Keratinocyte (primary cell): ENCODE measurements around the gene MMGT1.

Source experiments
- EZH2 ChIP-seq: IDR thresholded peaks from one replicate; pipeline ENCODE4 v1.6.1; 2012; ENCODE audit warnings: inconsistent platforms, mild to moderate bottlenecking, low read length, moderate library complexity
- TF ChIP-seq, protein P1 (sequence below), 3 experiments: IDR thresholded peaks in 1 of 3; conservative IDR thresholded peaks in 1 of 3; optimal IDR thresholded peaks in 1 of 3; 2 replicates in 2 of 3; 3 replicates in 1 of 3; pipeline versions ENCODE3 to v1.5.1; 2011; ENCODE audit warnings: low read length in 3 of 3, mild to moderate bottlenecking in 3 of 3, moderate library complexity in 2 of 3, control low read depth in 1 of 3, inconsistent platforms in 1 of 3; ENCODE audit not compliant: insufficient read depth in 2 of 3; ENCODE audit errors: extremely low read depth in 1 of 3

GRCh38 chrX:135974279-135974856 is 580 bp upstream of the MMGT1 start:
- TF ChIP-seq, protein P1, sequence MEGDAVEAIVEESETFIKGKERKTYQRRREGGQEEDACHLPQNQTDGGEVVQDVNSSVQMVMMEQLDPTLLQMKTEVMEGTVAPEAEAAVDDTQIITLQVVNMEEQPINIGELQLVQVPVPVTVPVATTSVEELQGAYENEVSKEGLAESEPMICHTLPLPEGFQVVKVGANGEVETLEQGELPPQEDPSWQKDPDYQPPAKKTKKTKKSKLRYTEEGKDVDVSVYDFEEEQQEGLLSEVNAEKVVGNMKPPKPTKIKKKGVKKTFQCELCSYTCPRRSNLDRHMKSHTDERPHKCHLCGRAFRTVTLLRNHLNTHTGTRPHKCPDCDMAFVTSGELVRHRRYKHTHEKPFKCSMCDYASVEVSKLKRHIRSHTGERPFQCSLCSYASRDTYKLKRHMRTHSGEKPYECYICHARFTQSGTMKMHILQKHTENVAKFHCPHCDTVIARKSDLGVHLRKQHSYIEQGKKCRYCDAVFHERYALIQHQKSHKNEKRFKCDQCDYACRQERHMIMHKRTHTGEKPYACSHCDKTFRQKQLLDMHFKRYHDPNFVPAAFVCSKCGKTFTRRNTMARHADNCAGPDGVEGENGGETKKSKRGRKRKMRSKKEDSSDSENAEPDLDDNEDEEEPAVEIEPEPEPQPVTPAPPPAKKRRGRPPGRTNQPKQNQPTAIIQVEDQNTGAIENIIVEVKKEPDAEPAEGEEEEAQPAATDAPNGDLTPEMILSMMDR (optimal IDR thresholded peaks at IDR 0.05 in 1 of 3, IDR thresholded peaks at IDR 0.05 in 1 of 3, conservative IDR thresholded peaks at IDR 0.05 in 1 of 3; ENCODE audit: extremely low read depth in 1 of 3, insufficient read depth in 2 of 3, low read length in 3 of 3) = no peak
- TF ChIP-seq EZH2 = no peak
